K562 (cell line): ENCODE results near the gene ERVH48-1. TPM values are rescaled to one million over a fixed set of nuclear protein-coding genes. Genes with fewer than 3 reads are reported as not detected.

Experiments used
- ATAC-seq: fragments of 200-7000 bp; cut with Tn5 transposase; 3 replicates; pipeline ENCODE4 v1.9.1; 2020; ENCODE audit warnings: moderate library complexity
- BruUV-seq: library from RNA; stranded (reverse); fragments of 400-500 nt; replicated peaks from 2 replicates; lab custom pipeline; 2021; lab: Mats Ljungman, UMichigan
- CTCF ChIA-PET: fragments of 300-600 bp; formaldehyde crosslinking; extraction: SDS; loops from one replicate; lab custom pipeline; 2021; ENCODE audit warnings: low intra/inter-chr PET ratio; lab: Yijun Ruan, JAX
- POLR2A ChIA-PET: fragments of 300-600, 350-650 bp; sonication (Branson Sonifier 250); formaldehyde crosslinking; extraction: SDS; loops from one replicate; lab custom pipeline; 2021; ENCODE audit warnings: antibody characterized with exemption, inconsistent platforms; lab: Yijun Ruan, JAX
- DNase-seq, 4 experiments: peaks; one replicate each; pipeline versions ENCODE4 v3.0.0 to v3.0.0-alpha.2; 2011 to 2018; ENCODE audit warnings: low spot score in 3 of 4, mixed read lengths in 3 of 4; ENCODE audit errors: extremely low read depth in 1 of 4
- FAIRE-seq: peaks from 2 replicates; lab custom pipeline; 2011; peaks lifted over from hg19 to GRCh38; lab: Jason Lieb, UNC
- H2AFZ ChIP-seq: 2 replicates; pipeline ENCODE4 v1.6.0; 2011; ENCODE audit warnings: low read depth, low read length, control low read depth, inconsistent platforms
- H3K27ac ChIP-seq: fragments of 200-600 bp; 3 replicates; pipeline ENCODE4 v1.8.0; 2011; ENCODE audit warnings: low read depth, mild to moderate bottlenecking, control low read depth, inconsistent platforms, low read length, moderate library complexity, mixed read lengths; ENCODE audit errors: extremely low read depth
- H3K27me3 ChIP-seq, 2 experiments: fragments of 300-600 bp in 1 of 2; 2 replicates in 1 of 2; 3 replicates in 1 of 2; pipeline versions ENCODE4 v1.6.0 to v1.8.0; 2011; ENCODE audit warnings: inconsistent platforms in 2 of 2, low read length in 2 of 2, mild to moderate bottlenecking in 1 of 2, mixed read lengths in 1 of 2, moderate library complexity in 1 of 2; ENCODE audit not compliant: control insufficient read depth in 2 of 2, insufficient read depth in 2 of 2
- H3K36me3 ChIP-seq: fragments of 300-600 bp; 3 replicates; pipeline ENCODE4 v1.8.0; 2011; ENCODE audit warnings: mild to moderate bottlenecking, low read length, inconsistent platforms; ENCODE audit not compliant: control insufficient read depth, insufficient read depth
- H3K4me1 ChIP-seq, 2 experiments: fragments of 200-600 bp in 1 of 2; replicated peaks in 1 of 2; 2 replicates in 1 of 2; 3 replicates in 1 of 2; pipeline versions ENCODE4 v1.5.1 to v1.8.0; 2011; ENCODE audit warnings: inconsistent platforms in 2 of 2, low read length in 2 of 2, mild to moderate bottlenecking in 1 of 2, mixed read lengths in 1 of 2, moderate library complexity in 1 of 2; ENCODE audit not compliant: control insufficient read depth in 2 of 2, insufficient read depth in 2 of 2
- H3K4me2 ChIP-seq: 2 replicates; pipeline ENCODE4 v1.6.1; 2011; ENCODE audit warnings: low read length, control low read depth, inconsistent platforms, mixed read lengths; ENCODE audit not compliant: insufficient read depth
- H3K4me3 ChIP-seq: fragments of 200-600 bp; sonication (generic), shearing (Covaris generic); 2 replicates; pipeline ENCODE4 v1.5.1; 2016; ENCODE audit warnings: control low read depth, inconsistent platforms
- H3K79me2 ChIP-seq: fragments of 200-600 bp; 3 replicates; pipeline ENCODE4 v1.8.0; 2011; ENCODE audit warnings: low read length, inconsistent platforms; ENCODE audit not compliant: control insufficient read depth, insufficient read depth
- H3K9ac ChIP-seq, 2 experiments: 2 replicates each; pipeline versions ENCODE4 v1.6.0 to v1.6.1; 2011; ENCODE audit warnings: low read depth in 2 of 2, low read length in 2 of 2, control low read depth in 1 of 2, inconsistent platforms in 1 of 2, mild to moderate bottlenecking in 1 of 2, mixed read lengths in 1 of 2; ENCODE audit not compliant: insufficient read depth in 1 of 2
- H3K9me1 ChIP-seq: one replicate; pipeline ENCODE4 v1.6.0; 2011; ENCODE audit warnings: inconsistent platforms, mild to moderate bottlenecking, low read length, moderate library complexity; ENCODE audit not compliant: control insufficient read depth, insufficient read depth
- H3K9me3 ChIP-seq: replicated peaks from 2 replicates; pipeline ENCODE4 v1.5.1; 2011; ENCODE audit warnings: low read depth, low read length, inconsistent platforms; ENCODE audit not compliant: control insufficient read depth, insufficient read depth
- H4K20me1 ChIP-seq: replicated peaks from 2 replicates; pipeline ENCODE4 v1.6.1; 2011; ENCODE audit warnings: low read length, inconsistent platforms, mixed read lengths; ENCODE audit not compliant: control insufficient read depth, insufficient read depth
- GTF2A2 ChIP-seq: IDR thresholded peaks from 2 replicates; pipeline ENCODE4 v1.6.1; 2016; ENCODE audit warnings: mild to moderate bottlenecking, missing genetic modification characterization, missing compliant biosample characterization
- ID3 ChIP-seq, 2 experiments: fragments of 250-450 bp in 1 of 2; fragments of 450-650 bp in 1 of 2; sonication (Bioruptor Pico) in 1 of 2; IDR thresholded peaks; 2 replicates each; pipeline versions ENCODE4 v1.6.1 to v1.8.0; 2016 to 2021; ENCODE audit warnings: mild to moderate bottlenecking in 2 of 2, moderate library complexity in 2 of 2, missing compliant biosample characterization in 1 of 2, missing genetic modification characterization in 1 of 2
- MNT ChIP-seq, 2 experiments: fragments of 450-650 bp; conservative IDR thresholded peaks; 2 replicates each; pipeline ENCODE4 v1.6.1; 2017; ENCODE audit warnings: mild to moderate bottlenecking in 2 of 2, moderate library complexity in 2 of 2
- NR0B1 ChIP-seq: fragments of 450-650 bp; IDR thresholded peaks from one replicate; pipeline ENCODE4 v1.6.1; 2018; ENCODE audit warnings: mild to moderate bottlenecking, moderate library complexity; ENCODE audit not compliant: partially characterized antibody
- PHB ChIP-seq: fragments of 250-450 bp; sonication (Bioruptor Pico); IDR thresholded peaks from 2 replicates; pipeline ENCODE4 v1.5.0; 2021
- SNAPC5 ChIP-seq: fragments of 250-450 bp; sonication (Bioruptor Pico); IDR thresholded peaks from 2 replicates; pipeline ENCODE4 v1.8.0; 2021; ENCODE audit warnings: moderate library complexity, mild to moderate bottlenecking, inconsistent platforms
- SREBF1 ChIP-seq: fragments of 150-350 bp; IDR thresholded peaks from 2 replicates; pipeline ENCODE4 v1.6.1; 2014; ENCODE audit warnings: antibody characterized with exemption, low read depth, low read length, borderline replicate concordance
- TCF15 ChIP-seq: fragments of 250-450 bp; sonication (Bioruptor Pico); IDR thresholded peaks from 2 replicates; pipeline ENCODE4 v1.8.0; 2022; ENCODE audit warnings: moderate library complexity, mild to moderate bottlenecking, inconsistent platforms
- ZBTB26 ChIP-seq: fragments of 450-650 bp; formaldehyde crosslinking; IDR thresholded peaks from 2 replicates; pipeline ENCODE4 v1.4.0; 2022; ENCODE audit warnings: missing genetic modification characterization
- ZC3H11A ChIP-seq: IDR thresholded peaks from 2 replicates; pipeline ENCODE4 v1.6.1; 2012; ENCODE audit warnings: low read depth, low read length, improper control_type of control experiment
- ZNF551 ChIP-seq: fragments of 250-450 bp; sonication (Bioruptor Pico); IDR thresholded peaks from 2 replicates; pipeline ENCODE4 v1.5.0; 2021; ENCODE audit warnings: mild to moderate bottlenecking, moderate library complexity
- WGBS: fragments of 100-300 bp; shearing (Covaris generic); methylation state at CpG from one replicate; pipeline ENCODE4 v1.1.6; 2016; ENCODE audit warnings: low coverage, mixed read lengths; ENCODE audit not compliant: insufficient coverage; ENCODE audit errors: missing lambda C conversion rate; 5-methylcytosine and 5-hydroxymethylcytosine counted together
- in situ Hi-C: fragments of 300-500 bp; cut with MboI; formaldehyde crosslinking; loops from 4 replicates; pipeline ENCODE4 v1.15.0; 2018; ENCODE audit warnings: inconsistent platforms, mixed read lengths
- intact Hi-C: fragments of 100-400 bp; cut with micrococcal nuclease; formaldehyde crosslinking; loops from 2 replicates; pipeline ENCODE4 v1.14.2; 2022
- polyA plus RNA-seq, 8 experiments: library from polyadenylated mRNA; depleted of rRNA in 4 of 8; stranded (reverse) in 5 of 8; unstranded in 3 of 8; fragments of >200 nt; fragmentation: Nextera tagmentation in 2 of 8; fragmentation: Illumina TruSeq in 1 of 8; extraction: Ambion mirVana in 2 of 8; extraction: Trizol in 1 of 8; gene quantifications; 2 replicates each; pipeline versions ENCODE4 v1.2.1 to v1.2.3, GENCODE V29; 2011 to 2014; ENCODE audit warnings: inconsistent platforms in 1 of 8, missing spikeins in 1 of 8
- total RNA-seq, 7 experiments: library from RNA; depleted of rRNA in 6 of 7; stranded (reverse); fragments of >200 nt in 6 of 7; fragmentation: Illumina TruSeq in 2 of 7; extraction: Trizol in 2 of 7; gene quantifications; 2 replicates each; pipeline versions ENCODE4 v1.2.1 to v1.2.3, GENCODE V29; 2011 to 2021; ENCODE audit warnings: low replicate concordance in 1 of 7

ERVH48-1 gene
- total and polyA plus RNA-seq, 9 of the 15 experiments (the other 6 are each of a cell fraction or from before 2014, with no cell fraction given): 0.08 to 0.49 (median 0.16) TPM; not detected in 3

GRCh38 chr21:42971897-42972275, 46.5 kb upstream of the ERVH48-1 start:
- Histone ChIP-seq H3K9me3 (peaks cover 4% of the 10 kb centered on the region; the same call in 1 of the 2 replicates), H3K79me2 (peaks cover 24% of the 10 kb centered on the region), H3K4me1 (peaks cover 45 to 46% of the 10 kb centered on the region in 2 experiments), H4K20me1 (no peaks in the 10 kb centered on the region), H2AFZ (peak overlapping the region; percentile 98), H3K9me1 (no peaks in the 10 kb centered on the region), H3K4me3 (no peak overlapping the region), H3K4me2 (peak overlapping the region; percentile 59), H3K27me3 (no peaks in the 10 kb centered on the region), H3K27ac (peak overlapping the region; percentile 88), H3K36me3 (peaks cover 5% of the 10 kb centered on the region; the same call in 2 of the 3 replicates), H3K9ac (peak overlapping the region; percentile 57 to 90)
- no peak for FAIRE-seq
- in situ Hi-C loops (no loop called here), intact Hi-C loops (loop anchor here (5.0 kb wide), 1 partner anchor 95 kb away; the partner anchor contains the start of gene WDR4)
- ATAC-seq: peak; percentile 6
- POLR2A ChIA-PET: interaction anchor here (1.0 to 1.2 kb wide), 3 partner anchors 10 to 16 kb away, joined by 3 to 10 read pairs (median 3); no protein-coding TSS in a partner anchor
- WGBS: 23% methylated on average over 3 of the region's 3 CpGs
- BruUV-seq: no TSS peak
- DNase-seq: peak; percentile 64 to 69 (median 66)
- CTCF ChIA-PET: no interaction called here
- TF ChIP-seq ZC3H11A (no peak), GTF2A2 (tag) (peak; percentile 14), SNAPC5 (CRISPR knock-in tag) (no peak), SREBF1 (0 out of 2 replicates have a peak, but pooled peaks have one; percentile 33), PHB (0 out of 2 replicates have a peak, but pooled peaks have one; percentile 38), ID3 (CRISPR knock-in tag; IDR thresholded peaks at IDR 0.05) (no peak), ID3 (tag; IDR thresholded peaks at IDR 0.05) (peak; percentile 62; the same call in 1 of the 2 replicates), ZNF551 (CRISPR knock-in tag) (no peak), NR0B1 (no peak), TCF15 (CRISPR knock-in tag) (no peak), MNT (conservative IDR thresholded peaks at IDR 0.05) (0 out of 4 replicates have a peak, but pooled peaks of 1 of the 2 experiments have one; percentile 15), ZBTB26 (CRISPR knock-in tag) (no peak)
